GM23338 (cell line): ENCODE measurements around the gene CDYL. TPM values are rescaled to one million over a fixed set of nuclear protein-coding genes. Genes with fewer than 3 reads are reported as not detected.

Source experiments
- ATAC-seq: fragments of 200-7000 bp; cut with Tn5 transposase; 3 replicates; pipeline ENCODE4 v1.9.1; 2020
- DNase-seq: peaks from one replicate; pipeline ENCODE4 v3.0.0-alpha.2; 2015; ENCODE audit warnings: low spot score
- H2AFZ ChIP-seq: fragments of 200-600 bp; sonication (generic); 2 replicates; pipeline ENCODE4 v1.8.0; 2016; ENCODE audit warnings: antibody characterized with exemption, mild to moderate bottlenecking, moderate library complexity
- H3F3A ChIP-seq: fragments of 200-600 bp; sonication (generic); replicated peaks from 2 replicates; pipeline ENCODE4 v1.8.0; 2017; ENCODE audit warnings: antibody characterized with exemption, mixed run types, low read depth
- H3K27ac ChIP-seq: fragments of 200-600 bp; sonication (generic); 2 replicates; pipeline ENCODE4 v1.6.1; 2016; ENCODE audit warnings: low read depth
- H3K27me3 ChIP-seq: fragments of 200-600 bp; sonication (generic); 2 replicates; pipeline ENCODE4 v1.8.0; 2016; ENCODE audit warnings: mild to moderate bottlenecking, mixed run types, moderate library complexity; ENCODE audit not compliant: insufficient read depth
- H3K36me3 ChIP-seq: fragments of 200-600 bp; sonication (generic); 2 replicates; pipeline ENCODE4 v1.8.0; 2016; ENCODE audit warnings: mild to moderate bottlenecking; ENCODE audit not compliant: insufficient read depth
- H3K4me1 ChIP-seq: fragments of 200-600 bp; sonication (generic); 2 replicates; pipeline ENCODE4 v1.8.0; 2016; ENCODE audit warnings: mild to moderate bottlenecking, moderate library complexity; ENCODE audit not compliant: insufficient read depth
- H3K4me2 ChIP-seq: fragments of 200-600 bp; sonication (generic); 2 replicates; pipeline ENCODE4 v1.7.1; 2017; ENCODE audit warnings: mixed run types
- H3K4me3 ChIP-seq: fragments of 200-600 bp; sonication (generic); 2 replicates; pipeline ENCODE4 v1.6.1; 2016; ENCODE audit warnings: mixed run types
- H3K79me2 ChIP-seq: fragments of 200-600 bp; sonication (generic); replicated peaks from 2 replicates; pipeline ENCODE4 v1.8.0; 2017; ENCODE audit warnings: mild to moderate bottlenecking; ENCODE audit not compliant: insufficient read depth
- H3K9me2 ChIP-seq: fragments of 200-600 bp; sonication (generic); 2 replicates; pipeline ENCODE4 v1.8.0; 2017; ENCODE audit not compliant: insufficient read depth
- H4K20me1 ChIP-seq: fragments of 200-600 bp; sonication (generic); replicated peaks from 2 replicates; pipeline ENCODE4 v1.8.0; 2017; ENCODE audit warnings: mild to moderate bottlenecking; ENCODE audit not compliant: insufficient read depth
- H3K27ac Mint-ChIP-seq: 2 replicates; pipeline ENCODE4 v1.8.0; 2020; ENCODE audit warnings: inconsistent platforms, mild to moderate bottlenecking, moderate library complexity, mixed read lengths
- H3K27me3 Mint-ChIP-seq: 3 replicates; pipeline ENCODE4 v1.8.0; 2022; ENCODE audit warnings: low read depth, mild to moderate bottlenecking, moderate library complexity, mixed read lengths, inconsistent platforms; ENCODE audit not compliant: insufficient read depth, poor library complexity
- H3K36me3 Mint-ChIP-seq: 3 replicates; pipeline ENCODE4 v1.8.0; 2021; ENCODE audit warnings: low read depth, mild to moderate bottlenecking, inconsistent platforms, moderate library complexity, mixed read lengths
- H3K4me1 Mint-ChIP-seq: 3 replicates; pipeline ENCODE4 v1.8.0; 2020; ENCODE audit warnings: mild to moderate bottlenecking, inconsistent platforms, mixed read lengths
- H3K4me3 Mint-ChIP-seq: 3 replicates; pipeline ENCODE4 v1.8.0; 2021; ENCODE audit warnings: moderate library complexity, mild to moderate bottlenecking, inconsistent platforms, mixed read lengths
- H3K9me3 Mint-ChIP-seq: 3 replicates; pipeline ENCODE4 v1.8.0; 2020; ENCODE audit warnings: moderate library complexity, mild to moderate bottlenecking, inconsistent platforms, mixed read lengths
- EZH2 ChIP-seq: fragments of 200-600 bp; sonication (generic); IDR thresholded peaks from one replicate; pipeline ENCODE4 v1.8.0; 2017; ENCODE audit warnings: antibody characterized with exemption, mild to moderate bottlenecking, low read depth; ENCODE audit not compliant: unreplicated experiment
- JUNB ChIP-seq: IDR thresholded peaks from one replicate; pipeline ENCODE4 v1.6.1; 2016; ENCODE audit warnings: antibody characterized with exemption; ENCODE audit not compliant: unreplicated experiment
- REST ChIP-seq: IDR thresholded peaks from one replicate; pipeline ENCODE4 v1.6.1; 2018; ENCODE audit warnings: antibody characterized with exemption; ENCODE audit not compliant: unreplicated experiment
- polyA plus RNA-seq: library from polyadenylated mRNA; unstranded; fragments of >200 nt; fragmentation: Nextera tagmentation; extraction: Ambion mirVana; gene quantifications from 2 replicates; pipeline ENCODE4 v1.2.1, GENCODE V29; 2016
- total RNA-seq: library from RNA; depleted of rRNA; stranded (reverse); fragments of >200 nt; shearing (Covaris generic); gene quantifications from 2 replicates; pipeline ENCODE4 v1.2.3, GENCODE V29; 2014

CDYL gene
- total and polyA plus RNA-seq, 2 experiments from 2014 or later: 67.2 to 128 TPM

DNA sequence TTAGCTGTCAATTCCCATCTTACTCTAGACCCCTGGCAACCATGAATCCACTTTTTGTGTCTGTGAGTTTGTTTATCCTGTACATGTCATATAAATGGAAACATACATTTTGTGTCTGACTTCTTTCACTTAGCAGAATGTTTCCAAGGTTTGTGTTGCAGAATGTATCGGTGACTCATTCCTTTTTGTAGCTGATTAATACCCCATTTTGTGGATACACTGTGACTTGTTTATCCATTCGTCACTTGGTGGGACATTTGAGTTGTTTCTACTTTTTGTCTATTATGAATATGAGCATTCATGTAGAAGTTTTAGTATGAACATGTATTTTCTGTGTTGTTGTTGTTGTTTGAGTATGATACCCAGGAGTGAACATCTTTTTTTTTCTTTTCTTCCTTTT is 21.4 kb downstream of the CDYL start:
- peaks cover 36% of the 10 kb centered on the region for H3K4me1 Mint-ChIP-seq
- Histone ChIP-seq H3K4me3 (no peak overlapping the region), H3F3A (no peaks in the 10 kb centered on the region), H4K20me1 (peaks cover 96% of the 10 kb centered on the region), H3K4me2 (no peak overlapping the region), H3K27me3 (no peaks in the 10 kb centered on the region), H3K79me2 (peaks cover 100% of the 10 kb centered on the region), H3K4me1 (peaks cover 10% of the 10 kb centered on the region), H3K9me2 (no peaks in the 10 kb centered on the region), H2AFZ (no peak overlapping the region), H3K36me3 (no peaks in the 10 kb centered on the region), H3K27ac (no peak overlapping the region)
- TF ChIP-seq JUNB (no peak), EZH2 (no peak)
- no peaks in the 10 kb centered on the region; the same call in 2 of the 3 replicates for H3K9me3 Mint-ChIP-seq
- ATAC-seq: no peak
- H3K27ac Mint-ChIP-seq: no peak overlapping the region
- H3K36me3 Mint-ChIP-seq: no peaks in the 10 kb centered on the region
- no peak for DNase-seq
- H3K27me3 Mint-ChIP-seq: no peaks in the 10 kb centered on the region
- no peak overlapping the region for H3K4me3 Mint-ChIP-seq

DNA sequence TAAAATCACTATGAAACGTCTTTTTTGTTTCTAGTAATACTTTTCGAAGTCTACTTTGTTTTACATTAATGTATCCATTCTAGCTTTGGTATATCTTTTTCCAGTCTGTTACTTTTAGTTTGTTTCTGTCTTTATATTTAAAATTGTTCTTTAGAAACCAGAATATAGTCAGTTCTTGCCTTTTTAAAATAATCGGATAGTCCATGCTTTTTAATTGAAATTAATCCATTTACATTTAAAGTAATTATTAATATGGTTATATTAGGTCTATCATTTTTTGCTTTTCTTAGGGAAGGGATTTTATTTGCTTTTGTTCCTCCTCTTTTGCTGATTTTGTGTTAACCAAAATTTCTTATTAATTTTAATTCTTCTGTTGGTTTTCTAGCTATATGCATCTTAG is 23.7 kb downstream of the CDYL start:
- no peak overlapping the region for H3K4me3 ChIP-seq
- H3K4me1 Mint-ChIP-seq: peaks cover 58% of the 10 kb centered on the region

More for the DNA sequence above, 23.7 kb downstream of the CDYL start:
- H2AFZ ChIP-seq: no peak overlapping the region
- no peak for DNase-seq
- H3K27me3 Mint-ChIP-seq: peaks cover 2% of the 10 kb centered on the region
- H3F3A ChIP-seq: no peaks in the 10 kb centered on the region; the same call in 1 of the 2 replicates
- no peaks in the 10 kb centered on the region; the same call in 2 of the 3 replicates for H3K9me3 Mint-ChIP-seq
- H3K27me3 ChIP-seq: no peaks in the 10 kb centered on the region
- H3K4me1 ChIP-seq: peaks cover 19% of the 10 kb centered on the region
- H3K4me2 ChIP-seq: no peak overlapping the region
- no peak overlapping the region for H3K27ac Mint-ChIP-seq
- no peak overlapping the region for H3K27ac ChIP-seq
- H3K79me2 ChIP-seq: peaks cover 100% of the 10 kb centered on the region
- ATAC-seq: no peak
- no peaks in the 10 kb centered on the region for H3K36me3 ChIP-seq
- no peak overlapping the region for H3K4me3 Mint-ChIP-seq
- TF ChIP-seq REST: no peak
- H4K20me1 ChIP-seq: peaks cover 96% of the 10 kb centered on the region
- H3K9me2 ChIP-seq: no peaks in the 10 kb centered on the region
- H3K36me3 Mint-ChIP-seq: no peaks in the 10 kb centered on the region
